ENCODE results near the gene TTBK1.

Gene TTBK1

GRCh38 chr6:43203718-43204095 lies 39.6 kb upstream of the TTBK1 start:
- DNase-seq (ENCODE audit: extremely low read depth, low read depth) = no peak
- no peak for TF ChIP-seq CTCF (IDR thresholded peaks at IDR 0.05; ENCODE audit: low read depth, low read length)

DNA sequence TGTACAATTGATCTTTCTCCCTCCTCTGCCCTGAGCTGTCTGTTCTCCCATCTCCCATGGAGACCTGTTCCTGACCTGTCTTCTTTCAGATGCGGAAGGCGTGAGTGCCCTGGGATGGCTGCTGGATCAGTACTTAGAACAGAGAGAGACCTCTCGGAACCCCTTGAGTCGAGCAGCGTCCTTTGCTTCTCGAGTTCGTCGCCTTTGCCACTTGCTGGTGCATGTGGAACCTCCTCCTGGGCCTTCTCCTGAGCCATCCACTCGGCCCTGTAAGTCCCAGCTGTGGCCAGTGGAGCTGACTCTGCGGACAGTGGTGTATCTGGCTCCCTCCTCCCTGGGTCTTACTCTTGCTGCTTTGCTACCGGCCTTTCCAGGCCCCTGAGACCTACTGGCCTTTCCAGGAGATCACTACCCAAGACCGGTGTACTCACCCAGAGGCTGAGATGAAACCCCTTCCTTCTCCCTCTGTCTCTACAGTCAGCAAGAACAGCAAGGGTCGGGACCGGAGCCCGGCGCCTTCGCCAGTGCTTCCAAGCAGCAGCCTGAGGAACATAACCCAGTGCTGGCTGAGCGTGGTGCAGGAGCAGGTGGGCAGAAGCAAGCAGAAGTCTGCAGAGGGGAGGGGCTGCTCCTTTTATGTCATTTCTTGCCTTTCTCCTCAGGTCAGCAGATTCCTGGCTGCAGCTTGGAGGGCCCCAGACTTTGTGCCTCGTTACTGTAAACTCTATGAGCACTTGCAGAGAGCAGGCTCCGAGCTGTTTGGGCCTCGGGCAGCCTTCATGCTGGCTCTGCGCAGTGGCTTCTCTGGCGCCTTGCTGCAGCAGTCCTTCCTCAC lies 38.8 kb upstream of the TTBK1 start:
- DNase-seq (ENCODE audit: extremely low read depth, low read depth) = no peak
- no peak for TF ChIP-seq CTCF (IDR thresholded peaks at IDR 0.05; ENCODE audit: low read depth, low read length)

- no peak for DNase-seq (ENCODE audit: extremely low read depth, low read depth)
- no peak for TF ChIP-seq CTCF (IDR thresholded peaks at IDR 0.05; ENCODE audit: low read depth, low read length)
These were observed 37.4 kb upstream of the TTBK1 start for GRCh38 chr6:43205849-43206248.

DNA sequence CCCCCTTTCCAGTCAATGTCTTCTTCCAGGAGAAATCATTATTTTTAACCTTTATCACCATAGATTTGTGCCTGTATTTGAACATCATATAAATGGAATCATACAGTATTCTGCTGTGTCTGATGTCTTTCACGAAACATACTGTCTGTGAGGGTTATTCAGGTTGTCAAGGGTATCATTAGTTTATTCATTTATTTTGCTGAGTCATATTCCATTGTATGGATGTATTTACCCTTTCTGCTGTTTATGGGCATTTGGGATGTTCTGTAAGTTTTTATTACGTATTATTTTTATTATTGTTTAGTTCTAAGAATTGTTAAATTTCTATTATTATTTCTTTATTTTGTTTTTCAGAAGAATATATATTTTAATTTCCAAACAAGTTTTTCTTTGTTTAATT lies 36.0 kb upstream of the TTBK1 start:
- DNase-seq (ENCODE audit: extremely low read depth, low read depth) = no peak
- no peak for TF ChIP-seq CTCF (IDR thresholded peaks at IDR 0.05; ENCODE audit: low read depth, low read length)

DNA sequence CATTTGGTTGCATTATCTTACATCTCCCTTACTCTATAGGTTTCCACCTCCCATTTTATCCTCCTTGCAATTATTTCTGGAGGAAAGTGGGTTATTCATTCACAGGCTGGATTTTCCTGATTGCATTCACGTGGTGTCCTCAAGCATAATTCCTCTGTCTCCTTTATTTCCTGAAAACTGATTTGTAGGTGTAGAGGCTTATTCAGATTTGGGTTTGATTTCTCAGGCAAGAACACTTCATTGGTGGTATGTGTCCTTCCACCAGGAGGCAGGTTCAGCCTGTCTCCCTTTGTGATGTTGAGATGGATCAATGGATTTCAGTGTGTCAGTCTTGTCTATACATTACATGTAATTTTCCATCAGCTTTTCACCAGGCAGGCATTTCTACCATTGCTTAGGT lies 31.3 kb upstream of the TTBK1 start:
- TF ChIP-seq CTCF (IDR thresholded peaks at IDR 0.05; ENCODE audit: low read depth, low read length) = no peak

DNA sequence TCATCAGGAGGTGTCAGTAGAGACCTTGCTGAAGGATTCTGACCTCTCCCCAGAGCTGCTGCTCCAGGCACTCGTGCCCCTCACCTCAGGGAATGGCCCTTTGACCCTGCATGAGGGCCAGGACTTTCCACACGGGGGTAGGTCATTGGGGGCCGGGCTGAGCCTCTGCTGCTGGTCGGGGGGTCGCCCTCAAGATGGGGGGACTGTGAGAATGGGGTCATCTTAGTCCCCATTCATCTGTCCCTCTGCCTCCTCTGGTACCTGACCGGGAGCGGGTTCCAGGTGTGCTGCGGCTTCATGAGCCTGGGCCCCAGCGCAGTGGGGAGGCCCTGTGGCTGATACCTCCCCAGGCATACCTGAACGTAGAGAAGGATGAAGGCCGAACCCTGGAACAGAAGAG lies 29.9 kb upstream of the TTBK1 start:
- DNase-seq (ENCODE audit: extremely low read depth, low read depth) = no peak
- TF ChIP-seq CTCF (IDR thresholded peaks at IDR 0.05; ENCODE audit: low read depth, low read length) = no peak

More for the DNA sequence above, 31.3 kb upstream of the TTBK1 start:
- no peak for DNase-seq (ENCODE audit: extremely low read depth, low read depth)

GRCh38 chr6:43215066-43215465 lies 28.2 kb upstream of the TTBK1 start:
- DNase-seq (ENCODE audit: extremely low read depth, low read depth) = no peak

More at GRCh38 chr6:43215066-43215465, 28.2 kb upstream of the TTBK1 start:
- TF ChIP-seq CTCF (IDR thresholded peaks at IDR 0.05; ENCODE audit: low read depth, low read length) = no peak

Data from AG09319 (cell line).